HAP-1 (cell line): ENCODE data around the gene EEPD1.

Source experiments
- DNase-seq, 2 experiments: peaks; one replicate each; pipeline ENCODE4 v3.0.0-alpha.2; 2016 to 2020; ENCODE audit warnings: low spot score in 2 of 2
- H3K27me3 ChIP-seq: fragments of 250-450 bp; sonication (Bioruptor Pico); 2 replicates; pipeline ENCODE4 v1.5.1; 2020; ENCODE audit warnings: low read depth, mild to moderate bottlenecking, moderate library complexity
- H3K36me3 ChIP-seq: fragments of 250-450 bp; sonication (Bioruptor Pico); replicated peaks from 2 replicates; pipeline ENCODE4 v1.5.1; 2020; ENCODE audit warnings: mild to moderate bottlenecking
- H3K4me1 ChIP-seq: fragments of 250-450 bp; sonication (Bioruptor Pico); 2 replicates; pipeline ENCODE4 v1.5.1; 2020; ENCODE audit warnings: mild to moderate bottlenecking
- H3K4me3 ChIP-seq: fragments of 250-450 bp; sonication (Bioruptor Pico); 2 replicates; pipeline ENCODE4 v1.5.1; 2020; ENCODE audit warnings: mild to moderate bottlenecking, moderate library complexity
- H3K9me3 ChIP-seq: fragments of 250-450 bp; sonication (Bioruptor Pico); 2 replicates; pipeline ENCODE4 v1.5.1; 2020; ENCODE audit warnings: mild to moderate bottlenecking, moderate library complexity
- in situ Hi-C: fragments of 300-500 bp; cut with MboI; formaldehyde crosslinking; loops from 3 replicates; pipeline ENCODE4 v1.14.3; 2020; ENCODE audit warnings: low sequenced_read_pairs, inconsistent platforms, mixed read lengths

EEPD1 gene

DNA sequence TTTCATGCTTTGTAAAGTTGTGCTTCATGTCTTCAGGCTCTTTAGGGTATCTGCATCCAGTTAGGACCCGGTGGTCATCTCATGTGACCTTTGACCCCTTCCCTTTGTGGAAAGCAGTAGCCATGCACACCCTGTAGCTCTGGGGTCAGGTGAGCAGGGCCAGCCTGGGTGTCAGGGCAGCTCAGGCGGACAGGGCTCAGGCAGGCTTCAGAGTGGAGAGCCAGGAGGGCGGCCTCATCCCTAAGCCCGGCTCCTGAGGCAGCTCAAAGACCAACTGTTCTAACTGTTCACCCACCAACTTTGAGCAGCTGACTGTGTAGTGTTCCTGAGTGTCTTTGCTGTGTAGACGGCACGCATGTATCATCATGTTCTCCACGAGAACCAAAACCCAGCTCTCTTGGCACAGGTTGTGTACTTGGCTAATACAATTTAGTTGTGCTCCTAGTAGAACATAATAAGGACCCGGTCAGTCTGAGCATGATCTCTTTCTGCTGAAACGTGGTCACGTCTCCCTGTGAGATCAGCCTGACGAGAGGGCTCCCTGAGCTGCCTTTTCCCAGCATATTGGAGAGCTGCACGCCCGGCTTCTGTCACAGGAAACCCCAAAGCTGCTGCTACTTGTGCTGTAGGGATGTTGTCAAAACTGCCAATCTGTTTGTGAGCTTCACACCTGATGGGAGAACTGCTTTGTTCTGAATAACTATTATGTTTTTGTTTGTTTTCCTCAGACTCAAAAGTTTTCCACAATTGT, 30.0 kb downstream of the EEPD1 start:
- DNase-seq, result no peak
- in situ Hi-C loops, result no loop called here
- Histone ChIP-seq H3K4me3 (no peak overlapping the region), H3K27me3 (no peaks in the 10 kb centered on the region), H3K4me1 (no peaks in the 10 kb centered on the region), H3K9me3 (no peaks in the 10 kb centered on the region), H3K36me3 (no peaks in the 10 kb centered on the region)

DNA sequence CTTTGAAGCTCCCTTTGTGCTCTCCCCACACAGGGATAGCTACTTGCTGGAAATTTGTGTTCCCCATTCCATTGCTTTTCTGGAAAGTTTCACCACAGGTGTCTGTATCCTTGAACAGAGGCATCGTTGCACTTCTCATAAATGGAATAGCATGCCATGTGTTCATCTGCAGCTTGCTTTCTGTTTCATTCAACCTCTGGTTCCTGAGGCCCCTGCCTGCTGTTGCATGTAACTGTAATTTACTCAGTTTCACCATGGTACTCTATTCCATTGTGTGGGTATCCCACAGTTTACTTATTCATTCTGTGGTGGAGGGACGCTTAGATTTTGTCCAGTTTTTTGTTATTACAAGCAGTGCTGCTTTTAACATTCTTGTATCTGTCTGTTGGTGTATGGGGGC, 32.0 kb downstream of the EEPD1 start:
- H3K9me3 ChIP-seq, result no peaks in the 10 kb centered on the region
- no peaks in the 10 kb centered on the region for H3K4me1 ChIP-seq
- H3K4me3 ChIP-seq, result no peak overlapping the region
- H3K36me3 ChIP-seq, result no peaks in the 10 kb centered on the region
- no peaks in the 10 kb centered on the region for H3K27me3 ChIP-seq
- in situ Hi-C loops, result no loop called here
- no peak for DNase-seq

DNA sequence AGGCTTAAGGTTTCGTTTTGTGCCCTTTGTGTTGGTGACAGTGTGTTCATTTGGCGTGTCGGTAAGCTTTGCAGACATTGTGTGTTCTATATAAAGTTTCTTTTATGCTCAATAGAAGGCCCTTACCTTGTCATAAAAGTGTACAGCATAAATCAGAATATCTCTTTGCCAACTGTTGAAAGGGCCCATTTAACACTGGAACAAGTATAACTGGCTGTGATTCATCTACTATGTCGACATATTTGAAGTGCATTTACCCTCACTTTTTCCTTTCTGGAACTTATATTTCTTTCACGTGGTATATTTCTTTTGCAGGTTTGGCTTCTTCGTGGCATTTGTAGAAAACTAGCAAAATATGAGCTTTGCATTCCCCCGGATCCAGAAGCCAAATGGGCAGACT, 32.7 kb downstream of the EEPD1 start:
- no peak for DNase-seq
- Histone ChIP-seq H3K9me3 (no peaks in the 10 kb centered on the region), H3K36me3 (no peaks in the 10 kb centered on the region), H3K4me3 (no peak overlapping the region), H3K4me1 (no peaks in the 10 kb centered on the region), H3K27me3 (no peaks in the 10 kb centered on the region)
- in situ Hi-C loops, result no loop called here

DNA sequence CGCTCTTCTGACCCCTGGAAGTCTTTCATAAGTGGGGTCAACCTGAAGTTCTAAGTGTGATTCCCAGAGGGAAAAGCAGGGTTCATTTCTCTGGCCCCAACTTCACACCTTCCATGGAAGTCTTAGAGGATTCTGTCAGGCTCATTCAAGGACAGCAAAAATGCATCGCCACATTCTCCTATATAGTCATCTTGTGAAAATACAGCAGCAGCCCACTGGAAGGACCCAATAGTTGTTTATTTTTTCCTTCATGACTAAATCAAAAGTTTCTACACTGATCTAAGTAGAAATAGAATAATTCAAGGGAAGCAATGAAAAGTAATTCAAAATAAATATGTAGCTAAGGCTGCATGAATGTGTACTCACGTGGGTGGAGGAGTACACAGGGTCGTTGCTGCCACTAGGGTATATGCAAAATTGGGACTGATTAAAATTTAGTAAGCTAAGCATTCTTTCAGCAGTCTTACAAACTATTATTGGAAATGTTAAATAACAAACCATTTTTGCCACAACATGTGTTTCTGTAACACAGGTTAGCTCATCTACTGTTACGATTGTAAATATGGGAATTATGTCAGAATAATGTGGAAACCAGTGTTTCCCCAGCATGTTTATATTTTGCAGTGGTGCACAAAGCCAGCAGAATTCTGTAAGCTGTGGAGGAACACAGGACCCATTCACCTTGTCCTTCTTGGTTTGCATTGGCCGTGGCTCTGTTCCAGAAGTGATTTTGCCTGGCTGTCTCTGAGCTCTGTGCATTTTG, 33.5 kb downstream of the EEPD1 start:
- Histone ChIP-seq H3K9me3 (no peaks in the 10 kb centered on the region), H3K36me3 (no peaks in the 10 kb centered on the region), H3K4me1 (no peaks in the 10 kb centered on the region), H3K4me3 (no peak overlapping the region), H3K27me3 (no peaks in the 10 kb centered on the region)
- DNase-seq, result no peak
- in situ Hi-C loops, result no loop called here

GRCh38 chr7:36188266-36188665, 35.2 kb downstream of the EEPD1 start:
- in situ Hi-C loops, result no loop called here
- H3K4me3 ChIP-seq, result no peak overlapping the region
- H3K27me3 ChIP-seq, result no peaks in the 10 kb centered on the region
- no peaks in the 10 kb centered on the region for H3K36me3 ChIP-seq
- H3K4me1 ChIP-seq, result no peaks in the 10 kb centered on the region
- no peak for DNase-seq
- no peaks in the 10 kb centered on the region for H3K9me3 ChIP-seq

- Histone ChIP-seq H3K27me3 (no peaks in the 10 kb centered on the region), H3K4me1 (no peaks in the 10 kb centered on the region), H3K36me3 (no peaks in the 10 kb centered on the region), H3K4me3 (no peak overlapping the region), H3K9me3 (no peaks in the 10 kb centered on the region)
- in situ Hi-C loops, result no loop called here
- DNase-seq, result no peak
These were observed 35.9 kb downstream of the EEPD1 start for GRCh38 chr7:36188906-36189305.

GRCh38 chr7:36190447-36191291, 37.6 kb downstream of the EEPD1 start:
- Histone ChIP-seq H3K36me3 (no peaks in the 10 kb centered on the region), H3K4me3 (no peak overlapping the region), H3K4me1 (no peaks in the 10 kb centered on the region), H3K27me3 (no peaks in the 10 kb centered on the region), H3K9me3 (no peaks in the 10 kb centered on the region)
- in situ Hi-C loops, result no loop called here
- no peak for DNase-seq

GRCh38 chr7:36191292-36191920, 38.4 kb downstream of the EEPD1 start:
- DNase-seq, result no peak
- Histone ChIP-seq H3K27me3 (no peaks in the 10 kb centered on the region), H3K36me3 (no peaks in the 10 kb centered on the region), H3K4me1 (no peaks in the 10 kb centered on the region), H3K4me3 (no peak overlapping the region), H3K9me3 (no peaks in the 10 kb centered on the region)
- in situ Hi-C loops, result no loop called here

GRCh38 chr7:36192053-36192824, 39.2 kb downstream of the EEPD1 start:
- Histone ChIP-seq H3K4me3 (no peak overlapping the region), H3K9me3 (no peaks in the 10 kb centered on the region), H3K4me1 (no peaks in the 10 kb centered on the region), H3K27me3 (no peaks in the 10 kb centered on the region), H3K36me3 (no peaks in the 10 kb centered on the region)
- in situ Hi-C loops, result no loop called here
- DNase-seq, result no peak

GRCh38 chr7:36192877-36193276, 39.8 kb downstream of the EEPD1 start:
- Histone ChIP-seq H3K27me3 (no peaks in the 10 kb centered on the region), H3K9me3 (no peaks in the 10 kb centered on the region), H3K4me1 (no peaks in the 10 kb centered on the region), H3K36me3 (no peaks in the 10 kb centered on the region), H3K4me3 (no peak overlapping the region)
- DNase-seq, result no peak
- in situ Hi-C loops, result no loop called here

DNA sequence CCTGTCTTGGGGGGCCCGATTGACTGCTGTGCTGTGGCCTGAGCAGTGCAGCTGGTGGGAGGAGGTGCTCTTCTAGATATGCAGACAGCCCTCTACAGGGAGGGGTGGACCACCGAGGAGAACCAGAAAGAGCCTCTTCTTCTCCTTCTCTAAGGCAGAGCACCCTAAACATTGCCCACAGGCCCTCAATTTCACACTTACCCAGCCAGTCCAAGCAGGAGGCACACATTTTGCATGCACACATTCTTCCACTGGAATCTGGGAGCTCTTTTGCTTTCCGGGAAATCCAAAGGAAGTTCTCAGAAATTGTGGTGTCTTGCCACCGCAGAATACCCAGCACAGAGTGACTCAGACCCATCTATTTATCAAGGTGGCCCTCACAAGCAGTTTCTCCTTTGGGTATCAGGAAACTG, 45.8 kb downstream of the EEPD1 start:
- peaks cover 9% of the 10 kb centered on the region for H3K4me1 ChIP-seq
- H3K27me3 ChIP-seq, result no peaks in the 10 kb centered on the region
- no peaks in the 10 kb centered on the region for H3K36me3 ChIP-seq
- H3K4me3 ChIP-seq, result no peak overlapping the region
- in situ Hi-C loops, result no loop called here
- no peak for DNase-seq
- H3K9me3 ChIP-seq, result no peaks in the 10 kb centered on the region

DNA sequence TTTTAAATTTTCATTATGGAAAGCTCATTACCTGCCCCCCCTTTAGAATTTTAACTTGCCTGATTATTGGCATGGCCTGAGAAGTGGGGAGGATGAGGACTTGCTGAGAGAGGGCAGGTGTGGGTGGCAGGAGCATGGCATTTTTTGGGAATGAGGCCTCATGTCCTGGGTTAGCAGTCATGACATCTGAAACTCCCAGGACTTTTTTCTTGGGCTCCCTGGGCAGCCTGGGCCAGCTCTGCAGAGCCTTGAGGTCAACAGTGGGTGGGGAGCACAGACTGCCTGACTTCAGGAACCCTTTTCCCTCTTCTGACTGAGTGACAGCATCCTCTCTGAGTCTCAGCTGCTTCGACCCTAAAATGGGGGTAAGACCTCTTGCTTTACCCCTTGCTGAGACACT, 46.3 kb downstream of the EEPD1 start:
- no peaks in the 10 kb centered on the region for H3K9me3 ChIP-seq
- H3K36me3 ChIP-seq, result no peaks in the 10 kb centered on the region
- in situ Hi-C loops, result no loop called here
- no peaks in the 10 kb centered on the region for H3K27me3 ChIP-seq
- DNase-seq, result no peak
- no peak overlapping the region for H3K4me3 ChIP-seq
- peaks cover 9% of the 10 kb centered on the region for H3K4me1 ChIP-seq

DNA sequence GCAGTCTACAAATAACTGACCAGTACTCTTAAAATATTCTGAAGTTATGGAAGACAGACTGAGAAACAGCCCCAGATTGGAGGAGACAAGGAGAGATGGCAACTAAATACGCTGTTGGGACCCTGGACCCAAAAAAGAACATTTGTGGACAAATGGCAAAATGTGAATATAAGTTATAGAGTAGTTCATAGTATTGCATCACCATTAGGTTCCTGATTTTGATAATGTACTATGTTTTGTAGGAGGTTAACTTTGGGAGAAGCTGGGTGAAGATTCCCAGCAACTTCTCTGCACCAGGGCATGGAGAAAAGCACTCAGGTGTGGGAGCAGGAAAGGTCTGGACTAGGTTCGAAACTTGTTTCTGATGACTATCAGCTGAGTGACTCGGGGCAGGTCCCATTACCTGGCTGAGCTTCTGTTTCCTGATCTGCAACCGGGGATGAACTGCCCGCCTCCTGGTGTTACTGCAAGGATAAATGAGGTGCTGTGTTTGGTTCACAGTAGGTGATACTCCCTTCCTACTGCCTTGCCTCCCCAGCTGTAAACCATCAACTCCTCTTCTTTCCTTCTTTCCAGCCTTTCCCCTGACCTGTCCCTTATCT, 48.2 kb downstream of the EEPD1 start:
- Histone ChIP-seq H3K27me3 (no peaks in the 10 kb centered on the region), H3K4me3 (no peak overlapping the region), H3K36me3 (no peaks in the 10 kb centered on the region), H3K4me1 (peaks cover 9% of the 10 kb centered on the region), H3K9me3 (no peaks in the 10 kb centered on the region)
- in situ Hi-C loops, result no loop called here
- DNase-seq, result no peak
